Kidney (tissue), 14 donors: ENCODE results near the gene SBNO1. TPM values are rescaled to one million over a fixed set of nuclear protein-coding genes. Genes with fewer than 3 reads are reported as not detected.

ENCODE experiments used
- DNase-seq, 5 donors: peaks; one replicate each; pipeline ENCODE4 v3.0.0-alpha.2; 2013 to 2020
- FAIRE-seq: peaks from 2 replicates; lab custom pipeline; 2012; peaks lifted over from hg19 to GRCh38; lab: Jason Lieb, UNC
- H3K27ac ChIP-seq, 2 donors: one replicate each; pipeline ENCODE4 v1.7.0; 2013; ENCODE audit warnings: low read depth in 2 of 2, low read length in 2 of 2, inconsistent platforms in 1 of 2
- H3K27me3 ChIP-seq: one replicate; pipeline ENCODE4 v1.7.1; 2013; ENCODE audit warnings: low read length, inconsistent platforms; ENCODE audit not compliant: control insufficient read depth, insufficient read depth
- H3K36me3 ChIP-seq, 3 donors: one replicate each; pipeline versions ENCODE4 v1.7.0 to v1.7.1; 2013; ENCODE audit warnings: low read length in 3 of 3, control low read depth in 1 of 3, inconsistent platforms in 1 of 3; ENCODE audit not compliant: insufficient read depth in 3 of 3, control insufficient read depth in 2 of 3
- H3K4me1 ChIP-seq, 3 donors: one replicate each; pipeline versions ENCODE4 v1.7.0 to v1.7.1; 2013; ENCODE audit warnings: low read length in 3 of 3, inconsistent platforms in 1 of 3, low read depth in 1 of 3; ENCODE audit not compliant: control insufficient read depth in 2 of 3, insufficient read depth in 2 of 3
- H3K4me3 ChIP-seq, 3 donors: one replicate each; pipeline versions ENCODE4 v1.7.0 to v1.8.1; 2013; ENCODE audit warnings: low read length in 3 of 3, control low read depth in 1 of 3, inconsistent platforms in 1 of 3
- H3K9ac ChIP-seq, 3 donors: one replicate each; pipeline versions ENCODE4 v1.7.0 to v1.7.1; 2013; ENCODE audit warnings: low read length in 3 of 3, control low read depth in 1 of 3, inconsistent platforms in 1 of 3
- H3K9me3 ChIP-seq, 3 donors: one replicate each; pipeline versions ENCODE4 v1.7.0 to v1.7.1; 2013; ENCODE audit warnings: low read length in 3 of 3, control low read depth in 1 of 3, inconsistent platforms in 1 of 3; ENCODE audit not compliant: control insufficient read depth in 2 of 3, insufficient read depth in 1 of 3
- CTCF ChIP-seq: IDR thresholded peaks from 3 replicates; pipeline ENCODE4 v1.5.1; 2012; ENCODE audit warnings: mild to moderate bottlenecking, moderate library complexity, borderline replicate concordance; ENCODE audit not compliant: insufficient read depth; ENCODE audit errors: extremely low read depth
- intact Hi-C: fragments of 100-400 bp; cut with DNase I; formaldehyde crosslinking; loops from one replicate; pipeline ENCODE4 v1.11.1; 2022
- polyA plus RNA-seq: library from polyadenylated mRNA; stranded (reverse); fragments of 350-450 nt; fragmentation: Illumina TruSeq; extraction: RNeasy Lipid Tissue Mini Kit (QIAGEN cat#74804); gene quantifications from one replicate; pipeline ENCODE4 v1.2.3, GENCODE V29; 2014; ENCODE audit warnings: low read depth, low replicate concordance; ENCODE audit not compliant: insufficient read depth
- total RNA-seq: library from RNA; stranded (reverse); fragmentation: NEBNext Ultra II Directional; extraction: Animal tissue kit (Norgen Biotek cat#: 25700); gene quantifications from one replicate; pipeline ENCODE4 v1.2.1, GENCODE V29; 2021
- donor health status: control.
- donor health status: control.
- donor health status: control.
- donor health status: control.
- donor health status: control.
- donor health status: DM: yes; HTN: yes; CAD: no.
- donor health status: Normal renal cell carcinoma (clear cell type).

Gene SBNO1
- total and polyA plus RNA-seq, 2 donors from 2014 or later: 4.3 to 32.0 TPM

- TF ChIP-seq CTCF: peak; percentile 4
- Histone ChIP-seq H3K4me1 (peaks cover 0 to 12% (median 0%) of the 10 kb centered on the region in 3 donors), H3K27me3 (no peaks in the 10 kb centered on the region), H3K9ac (no peak overlapping the region), H3K9me3 (no peaks in the 10 kb centered on the region), H3K4me3 (no peak overlapping the region), H3K36me3 (peaks cover 4 to 17% (median 14%) of the 10 kb centered on the region in 3 donors), H3K27ac (no peak overlapping the region)
- intact Hi-C loops: no loop called here
- no peak for FAIRE-seq
- DNase-seq: no peak
Measured at GRCh38 chr12:123264642-123265041, 100.0 kb downstream of the SBNO1 start.

GRCh38 chr12:123263196-123263817 lies 101.3 kb downstream of the SBNO1 start:
- peaks cover 0 to 4% (median 3%) of the 10 kb centered on the region in 3 donors for H3K4me1 ChIP-seq
- no peak for TF ChIP-seq CTCF
- intact Hi-C loops: no loop called here
- FAIRE-seq (no peak), DNase-seq (no peak)
- H3K9me3 ChIP-seq: no peaks in the 10 kb centered on the region
- no peak overlapping the region for H3K9ac ChIP-seq
- no peak overlapping the region for H3K4me3 ChIP-seq
- H3K27me3 ChIP-seq: no peaks in the 10 kb centered on the region
- no peak overlapping the region for H3K27ac ChIP-seq
- peaks cover 4 to 26% (median 14%) of the 10 kb centered on the region in 3 donors for H3K36me3 ChIP-seq

GRCh38 chr12:123261196-123261595 lies 103.5 kb downstream of the SBNO1 start:
- no peak overlapping the region for H3K4me3 ChIP-seq
- DNase-seq (no peak), FAIRE-seq (no peak)
- intact Hi-C loops: no loop called here
- peaks cover 6 to 26% (median 12%) of the 10 kb centered on the region in 3 donors for H3K36me3 ChIP-seq
- peaks cover 0 to 3% (median 0%) of the 10 kb centered on the region in 3 donors for H3K4me1 ChIP-seq
- H3K9me3 ChIP-seq: no peaks in the 10 kb centered on the region
- H3K27me3 ChIP-seq: no peaks in the 10 kb centered on the region
- no peak overlapping the region for H3K27ac ChIP-seq
- no peak overlapping the region for H3K9ac ChIP-seq
- no peak for TF ChIP-seq CTCF
